CD4-positive, alpha-beta T cell treated with Interleukin-12 subunit alpha and Interleukin-12 subunit beta, for 1 hour (primary cell): ENCODE data around the gene CHCHD1.
"Not testable (repeated sequence)": the region's sequence is repeated elsewhere in the genome, so short reads cannot be mapped to it uniquely, and the experiment has no call there.

ENCODE experiments used
- DNase-seq: peaks from one replicate; pipeline ENCODE4 v3.0.0-alpha.2; 2020

Gene CHCHD1

DNA sequence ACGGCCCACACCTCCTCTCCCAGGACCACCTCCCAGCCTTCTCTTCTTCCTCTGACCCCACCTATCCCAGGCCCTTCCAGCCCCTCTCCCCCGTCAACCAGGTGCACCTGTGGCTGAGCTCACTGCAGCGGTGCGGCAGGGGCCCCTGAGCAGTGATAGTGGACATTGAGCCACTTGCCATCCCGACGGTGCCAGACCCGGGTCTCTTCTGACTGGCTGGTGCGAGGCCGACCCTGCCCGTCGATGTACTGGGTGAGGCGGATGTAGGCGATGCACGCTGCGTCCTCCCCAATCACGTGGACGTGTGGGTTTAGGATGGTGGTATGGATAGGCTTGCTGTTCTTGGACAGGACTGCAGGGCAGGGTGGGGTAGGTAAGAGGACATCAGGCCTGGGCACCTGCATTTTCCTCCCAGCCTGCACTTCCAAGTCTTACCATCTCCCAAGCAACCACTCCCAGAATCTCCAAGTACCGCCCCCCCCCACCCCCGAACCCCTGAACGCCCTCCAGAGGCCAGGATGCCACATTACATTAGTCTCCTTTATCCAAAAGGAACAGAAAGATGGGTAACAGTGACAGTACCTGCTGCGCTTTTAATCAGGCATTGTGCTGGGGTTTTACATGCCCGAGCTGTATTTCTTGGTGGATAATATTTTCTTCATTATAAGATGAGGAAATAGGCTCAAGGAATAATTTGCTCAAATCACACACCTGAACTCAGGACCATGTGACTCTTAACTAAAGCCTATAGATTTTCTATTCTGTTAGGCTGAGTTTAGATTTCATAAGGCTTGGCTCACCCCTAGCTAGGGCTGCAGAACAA is 33.3 kb downstream of the CHCHD1 start:
- no peak for DNase-seq

DNA sequence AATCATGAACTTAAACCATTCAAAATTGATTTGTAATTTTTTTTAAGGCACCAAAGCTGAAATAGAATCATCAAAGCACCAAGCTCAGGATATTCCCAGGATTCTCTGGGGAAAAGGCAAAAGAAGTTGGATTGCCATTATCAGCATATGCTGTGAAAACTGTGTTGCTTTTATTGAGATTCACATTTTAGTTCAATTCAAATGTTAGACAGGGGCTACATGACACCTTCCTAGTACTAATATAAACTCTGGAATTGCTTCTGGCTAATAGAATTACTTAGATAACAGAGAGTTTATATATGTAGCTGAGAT is 33.8 kb downstream of the CHCHD1 start:
- DNase-seq = no peak

DNA sequence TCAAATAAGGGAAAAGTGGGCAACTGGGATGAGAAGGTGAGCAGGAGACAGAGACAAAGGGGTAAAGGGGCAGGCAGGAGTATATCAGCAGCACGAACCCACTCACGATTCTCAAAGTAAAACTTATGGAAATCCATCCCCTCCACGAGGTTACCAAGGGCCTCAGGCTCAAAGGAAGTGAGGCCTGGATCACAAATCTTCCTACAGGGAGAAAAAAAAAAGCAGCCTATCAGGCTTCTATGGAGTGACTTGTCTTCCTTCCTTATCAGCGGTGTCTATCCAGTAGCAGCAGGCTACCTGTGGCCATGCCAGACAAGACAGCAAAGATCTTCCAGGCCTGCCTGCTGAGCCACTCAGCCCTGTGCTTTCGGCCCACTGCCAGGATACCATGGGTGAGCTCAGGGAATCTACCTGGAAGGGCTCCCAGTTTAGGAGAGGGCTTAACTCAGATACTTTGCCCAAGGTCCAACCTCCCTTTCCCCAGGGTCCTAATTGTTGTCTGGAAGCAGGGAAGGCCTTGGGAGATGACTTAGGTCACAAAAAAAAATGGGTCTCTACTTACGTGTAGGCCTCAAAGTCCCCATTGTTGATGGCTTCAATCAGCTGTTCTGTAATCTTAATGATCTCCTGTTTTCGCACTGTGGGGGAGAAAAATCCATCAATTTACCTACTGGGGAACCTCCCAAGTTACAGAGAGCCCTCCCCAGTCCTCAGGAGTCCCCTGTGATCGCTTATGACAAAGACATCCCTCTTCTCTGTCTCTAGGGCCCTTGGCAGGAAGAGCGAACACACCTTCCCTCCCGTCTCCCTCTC is 35.3 kb downstream of the CHCHD1 start:
- no peak for DNase-seq

DNA sequence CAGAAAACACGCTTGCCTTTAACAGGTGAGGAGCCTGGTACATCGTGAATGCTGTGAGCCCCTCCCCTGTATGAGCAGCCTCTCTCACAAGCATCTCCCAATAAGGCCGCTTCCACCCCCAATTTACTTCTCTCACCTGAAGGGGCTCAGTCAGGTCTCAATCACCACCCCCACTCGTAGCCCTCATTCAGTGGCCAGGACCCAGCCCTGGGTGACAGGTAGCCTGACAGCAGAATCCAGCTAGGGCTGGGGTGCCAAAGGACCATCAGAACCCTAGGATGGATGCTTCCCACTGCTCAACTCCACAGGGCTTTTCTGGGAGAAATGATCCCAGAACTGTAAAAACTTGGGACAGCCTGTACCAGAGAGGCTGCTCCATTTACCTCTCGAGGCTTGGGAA is 36.0 kb downstream of the CHCHD1 start:
- no peak for DNase-seq

DNA sequence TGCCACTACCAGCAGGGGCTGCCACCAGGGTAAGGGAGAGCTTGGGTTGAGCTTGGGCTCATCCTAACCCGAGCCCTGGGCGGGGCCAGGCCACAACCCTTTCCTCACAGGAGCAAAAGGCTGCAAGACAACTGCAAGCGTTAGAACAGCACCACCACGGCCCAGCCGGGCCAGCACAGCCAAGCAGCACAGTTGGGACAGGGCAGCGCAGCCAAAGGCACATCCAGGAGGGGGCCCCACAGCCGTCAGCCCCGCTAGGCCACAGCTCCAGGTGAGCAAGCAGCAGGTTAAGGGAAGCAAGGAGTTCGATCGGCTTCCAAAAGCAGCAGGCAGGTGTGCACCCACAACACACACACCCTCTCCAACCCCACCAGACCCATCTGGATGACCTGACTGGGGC is 36.6 kb downstream of the CHCHD1 start:
- no peak for DNase-seq

DNA sequence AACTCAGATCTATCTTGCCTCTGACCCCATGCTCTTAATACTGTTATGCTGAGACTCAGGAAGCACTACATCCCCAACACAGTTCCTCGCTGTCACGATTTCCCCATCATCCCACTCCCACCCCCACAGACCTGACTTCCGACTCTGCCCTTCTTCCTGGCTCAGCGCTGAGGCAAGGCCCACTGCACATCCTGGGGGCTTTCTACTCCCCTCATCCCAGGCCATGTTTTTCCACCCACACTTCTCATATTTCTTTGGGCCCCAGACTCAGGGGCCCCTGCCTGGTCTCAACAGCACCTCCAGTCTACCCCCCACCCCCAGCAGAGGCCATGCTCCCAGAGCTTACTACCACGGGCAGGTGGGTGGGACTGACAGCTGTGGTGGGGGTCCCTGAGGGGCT is 37.2 kb downstream of the CHCHD1 start:
- DNase-seq = no peak

DNA sequence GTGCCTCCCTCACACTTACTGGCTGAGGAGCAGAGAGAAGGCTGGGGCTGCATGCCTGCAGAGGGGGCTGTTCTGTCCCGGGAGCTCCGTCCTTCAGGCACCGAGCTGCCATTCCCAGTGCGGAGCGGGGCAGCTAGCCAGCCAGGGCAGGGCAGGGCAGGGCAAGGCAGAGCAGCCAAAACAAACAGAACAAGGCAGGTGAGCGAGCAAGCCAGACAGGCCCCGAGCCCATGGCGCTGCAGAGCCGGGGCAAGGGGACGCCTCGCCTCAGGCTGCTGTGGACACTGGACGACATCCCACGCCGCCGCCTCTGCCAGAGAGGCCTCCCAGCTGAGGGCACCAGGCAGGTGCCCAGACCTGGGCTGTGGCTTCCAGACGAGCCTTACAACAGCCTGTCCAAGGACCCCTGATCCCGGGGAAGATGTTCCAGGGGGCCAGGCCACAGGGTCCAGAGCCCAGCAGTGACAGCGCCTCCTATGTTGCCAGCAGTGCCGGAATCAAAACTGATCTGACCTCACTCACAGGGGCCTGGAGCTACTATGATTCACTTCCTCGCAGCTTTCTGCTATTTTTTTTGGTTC is 37.8 kb downstream of the CHCHD1 start:
- DNase-seq = no peak

DNA sequence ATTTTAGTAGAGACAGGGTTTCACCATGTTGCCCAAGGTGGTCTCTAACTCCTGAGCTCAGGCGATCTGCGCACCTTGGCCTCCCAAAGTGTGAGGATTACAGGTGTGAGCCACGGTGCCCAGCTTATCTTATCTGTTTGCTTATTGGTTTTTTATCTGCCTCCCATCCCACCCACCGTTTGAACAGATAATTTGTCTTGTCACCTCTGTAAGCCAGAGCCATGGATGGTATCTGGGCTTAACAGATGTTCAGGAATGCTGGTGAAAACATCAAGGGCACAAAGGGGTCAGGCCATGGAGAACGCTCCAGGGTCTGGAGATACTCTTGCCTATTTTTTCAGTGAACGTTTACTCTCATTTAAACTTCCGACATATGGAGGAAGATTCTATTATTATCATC is 41.5 kb downstream of the CHCHD1 start:
- DNase-seq = no peak

DNA sequence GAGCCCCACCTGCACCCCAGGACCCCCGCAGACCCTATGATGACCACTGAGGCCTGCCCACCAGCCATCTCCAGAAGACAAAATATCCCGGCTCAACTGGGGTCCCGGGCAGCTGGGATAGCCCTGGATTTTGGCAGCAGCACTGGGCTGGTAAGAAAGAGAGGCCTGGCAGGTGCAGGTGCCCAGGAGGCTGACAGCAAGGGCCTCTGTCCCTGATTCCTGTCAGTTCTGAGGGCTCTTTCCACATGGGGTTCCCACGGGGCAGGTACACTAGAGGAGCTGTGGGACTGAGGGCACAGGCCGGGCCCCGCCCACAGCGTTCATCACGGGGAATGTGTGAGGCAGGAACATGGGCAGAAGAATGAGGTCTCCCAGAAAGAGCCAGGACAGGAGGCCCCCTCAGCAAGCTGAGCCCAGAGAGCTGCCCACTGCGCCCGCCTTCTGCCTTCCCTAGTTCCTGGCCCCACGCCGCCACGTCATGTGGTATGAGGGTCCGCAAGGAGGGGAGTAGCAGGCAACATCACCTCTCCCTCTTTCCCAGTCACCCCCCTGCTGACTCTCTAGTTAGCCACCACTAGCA is 42.4 kb downstream of the CHCHD1 start:
- no peak for DNase-seq

DNA sequence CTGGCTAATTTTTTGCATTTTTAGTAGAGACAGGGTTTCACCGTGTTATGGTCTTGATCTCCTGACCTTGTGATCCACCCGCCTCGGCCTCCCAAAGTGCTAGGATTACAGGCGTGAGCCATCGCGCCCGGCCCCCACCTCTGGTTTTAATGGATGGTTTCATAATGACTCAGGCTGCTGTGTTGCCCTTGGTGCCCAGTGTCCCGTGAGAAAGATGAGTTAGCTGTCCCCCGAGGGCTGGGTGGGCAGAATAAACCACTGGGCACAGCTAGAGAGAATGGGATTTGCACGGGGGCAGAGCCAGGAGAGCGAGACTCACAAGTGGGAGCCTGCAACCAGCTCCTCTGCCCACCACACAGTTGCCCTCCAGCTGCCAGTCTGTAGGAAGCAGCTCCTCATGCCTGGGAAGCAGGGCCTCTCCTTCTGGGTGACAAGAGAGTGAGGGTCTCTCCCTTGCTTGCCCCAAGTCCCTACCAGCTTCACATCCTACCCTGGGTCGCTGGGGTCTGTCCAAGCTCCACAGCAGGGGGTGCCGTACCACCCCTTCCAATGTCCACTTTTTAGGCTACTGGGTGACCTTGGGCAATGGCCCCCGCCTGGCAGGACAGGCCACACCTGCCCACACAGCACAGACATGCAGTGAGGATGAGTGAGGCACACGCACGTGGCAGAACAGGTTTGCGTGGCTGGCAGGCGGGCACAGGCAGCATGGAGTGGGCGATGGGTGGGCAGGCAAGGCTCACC is 45.7 kb downstream of the CHCHD1 start:
- DNase-seq = no peak

DNA sequence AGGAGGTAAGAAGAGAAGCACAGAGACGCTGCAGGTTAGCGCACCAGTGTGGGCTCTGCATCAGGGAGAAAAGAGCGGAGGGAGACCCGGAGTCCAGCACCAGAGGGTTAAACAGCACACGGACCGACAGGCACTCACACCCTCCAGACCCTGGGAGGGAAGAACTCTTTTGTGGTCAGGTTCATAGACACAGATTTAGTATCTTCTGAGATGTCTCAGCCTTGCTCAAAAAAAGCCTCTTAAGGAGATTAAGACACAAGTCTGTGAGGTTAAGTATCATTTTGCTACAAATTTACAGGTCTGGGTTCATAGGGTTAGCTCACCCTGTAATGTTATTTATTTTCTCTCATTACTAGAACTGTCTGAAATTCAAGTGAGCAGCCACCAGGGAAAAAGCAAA is 46.3 kb downstream of the CHCHD1 start:
- DNase-seq = no peak

DNA sequence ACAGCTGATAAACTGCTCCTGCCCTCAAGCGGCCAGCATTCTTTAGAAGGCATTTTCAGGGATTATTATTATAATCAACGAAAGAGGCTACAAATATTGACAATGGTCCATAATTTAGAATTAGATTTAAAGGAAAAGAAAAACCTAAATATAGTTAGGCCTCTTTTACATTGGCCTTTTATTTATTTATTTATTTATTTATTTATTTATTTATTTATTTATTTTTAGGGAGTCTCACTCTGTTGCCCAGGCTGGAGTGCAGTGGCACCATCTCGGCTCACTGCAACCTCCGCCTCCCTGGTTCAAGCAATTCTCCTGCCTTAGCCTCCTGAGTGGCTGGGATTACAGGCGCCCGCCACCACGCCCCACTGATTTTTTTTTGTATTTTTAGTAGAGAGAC is 47.2 kb downstream of the CHCHD1 start:
- not testable (repeated sequence) for DNase-seq
